HT-29 (cell line): Measurements from ENCODE around the gene EXOC3. TPM values are rescaled to one million over a fixed set of nuclear protein-coding genes. Genes with fewer than 3 reads are reported as not detected.
A peak's percentile ranks its signal among the peaks of the same experiment; 100 is the strongest.
"Not testable (repeated sequence)": the region's sequence is repeated elsewhere in the genome, so short reads cannot be mapped to it uniquely, and the experiment has no call there.

Experiments
- DNase-seq: peaks from one replicate; pipeline ENCODE4 v3.0.0-alpha.2; 2015; ENCODE audit warnings: low spot score
- total RNA-seq: library from RNA; depleted of rRNA; stranded (reverse); fragments of >200 nt; shearing (Covaris generic); gene quantifications from 2 replicates; pipeline ENCODE4 v1.2.3, GENCODE V29; 2014; rRNA removed

EXOC3 gene
- 65.7 and 74.3 TPM in 2 replicates for total RNA-seq

DNA sequence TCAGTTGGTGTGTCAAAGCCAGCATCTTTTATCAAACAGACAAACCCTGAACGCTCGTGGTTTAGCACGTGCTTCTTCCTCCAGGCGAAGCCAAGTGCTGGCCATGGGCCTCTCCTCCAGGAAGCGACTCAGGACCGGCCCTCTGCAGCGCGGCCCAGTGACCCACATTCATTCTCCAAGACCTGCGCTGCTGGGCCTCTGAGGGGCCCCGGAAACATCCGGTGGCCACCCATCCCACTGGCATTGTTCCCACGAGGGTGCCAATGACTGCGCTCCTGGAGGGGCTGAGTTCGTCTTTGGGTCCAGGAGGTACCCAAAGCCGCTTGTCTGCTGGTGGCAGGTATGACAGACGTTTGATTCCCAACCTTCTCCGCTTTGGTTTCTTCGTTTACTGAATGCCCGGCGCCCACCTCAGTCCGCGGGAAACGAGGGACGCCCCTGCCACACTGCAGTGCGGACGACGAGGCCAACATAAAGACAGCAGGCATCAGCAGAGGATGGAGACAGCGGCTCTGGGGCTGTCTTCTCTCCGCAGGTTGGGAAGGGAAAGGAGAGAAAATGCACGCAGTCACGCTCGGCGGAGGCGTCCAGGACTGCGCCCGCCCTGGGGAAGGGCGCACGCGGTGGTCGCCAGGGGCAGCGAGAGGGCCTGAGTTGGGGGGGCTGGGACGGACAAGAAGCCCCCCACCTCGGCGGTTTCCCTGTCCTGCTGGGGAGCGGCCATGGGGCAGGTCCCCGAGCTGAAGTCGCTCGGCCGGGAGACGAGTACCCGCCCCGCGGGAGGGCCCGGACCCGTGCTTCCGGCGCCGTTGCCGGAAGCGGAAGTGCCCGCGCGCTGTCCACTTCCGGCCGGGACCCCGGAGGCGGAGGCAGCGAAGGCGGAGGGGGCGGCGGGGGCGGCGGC is at the start of gene EXOC3:
EXOC3 (plus strand) TSS at position 842 of the 904 bp plus-strand sequence. CDS start 3,030 bp downstream, outside the sequence.
- peak; percentile 80 for DNase-seq

DNA sequence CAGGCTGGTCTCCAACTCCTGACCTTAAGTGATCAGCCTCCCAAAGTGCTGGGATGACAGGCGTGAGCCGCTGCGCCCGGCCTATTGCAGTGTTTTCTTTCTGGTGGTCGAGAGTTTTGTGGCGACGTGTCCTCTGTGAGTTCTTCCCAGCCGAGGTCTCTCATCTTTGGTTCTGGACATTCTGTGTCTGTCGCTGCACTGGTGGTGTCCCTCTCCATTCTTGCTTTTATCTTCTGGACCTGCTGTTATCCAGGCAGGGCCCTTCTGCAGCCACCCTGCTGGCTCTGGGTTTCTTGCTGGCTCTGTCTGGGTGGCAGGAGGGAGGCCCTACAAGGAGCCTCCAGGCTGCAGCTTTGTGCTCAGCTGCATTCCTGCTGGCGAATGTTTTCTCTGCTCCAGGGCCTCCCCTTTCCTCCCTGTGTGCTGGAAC is 49.1 kb upstream of the EXOC3 start:
- DNase-seq = no peak

DNA sequence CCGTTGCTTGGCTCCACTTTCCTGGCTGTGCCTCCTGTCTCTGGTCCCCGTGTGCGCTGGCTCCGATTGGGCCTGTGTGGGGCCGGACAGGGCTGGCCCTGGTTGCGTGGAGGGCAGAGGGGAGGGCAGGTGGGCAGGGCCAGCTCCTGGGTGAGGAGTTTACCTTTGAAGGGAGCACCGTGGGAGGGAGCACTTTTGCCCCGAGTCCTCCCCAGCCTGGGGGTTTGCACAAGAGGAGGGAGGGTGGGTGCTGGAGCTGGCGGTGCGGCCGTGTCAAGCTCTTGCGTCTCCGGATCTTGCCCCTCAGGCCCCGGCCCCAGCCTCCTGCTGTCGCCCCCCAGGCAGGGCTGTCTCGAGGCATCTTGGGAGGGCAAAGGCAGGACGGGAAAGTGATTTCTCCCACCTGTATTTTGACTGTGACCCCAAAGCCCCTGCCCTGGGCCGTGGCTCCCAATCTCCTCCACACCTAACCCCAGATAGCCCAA is 48.3 kb upstream of the EXOC3 start:
- no peak for DNase-seq

DNA sequence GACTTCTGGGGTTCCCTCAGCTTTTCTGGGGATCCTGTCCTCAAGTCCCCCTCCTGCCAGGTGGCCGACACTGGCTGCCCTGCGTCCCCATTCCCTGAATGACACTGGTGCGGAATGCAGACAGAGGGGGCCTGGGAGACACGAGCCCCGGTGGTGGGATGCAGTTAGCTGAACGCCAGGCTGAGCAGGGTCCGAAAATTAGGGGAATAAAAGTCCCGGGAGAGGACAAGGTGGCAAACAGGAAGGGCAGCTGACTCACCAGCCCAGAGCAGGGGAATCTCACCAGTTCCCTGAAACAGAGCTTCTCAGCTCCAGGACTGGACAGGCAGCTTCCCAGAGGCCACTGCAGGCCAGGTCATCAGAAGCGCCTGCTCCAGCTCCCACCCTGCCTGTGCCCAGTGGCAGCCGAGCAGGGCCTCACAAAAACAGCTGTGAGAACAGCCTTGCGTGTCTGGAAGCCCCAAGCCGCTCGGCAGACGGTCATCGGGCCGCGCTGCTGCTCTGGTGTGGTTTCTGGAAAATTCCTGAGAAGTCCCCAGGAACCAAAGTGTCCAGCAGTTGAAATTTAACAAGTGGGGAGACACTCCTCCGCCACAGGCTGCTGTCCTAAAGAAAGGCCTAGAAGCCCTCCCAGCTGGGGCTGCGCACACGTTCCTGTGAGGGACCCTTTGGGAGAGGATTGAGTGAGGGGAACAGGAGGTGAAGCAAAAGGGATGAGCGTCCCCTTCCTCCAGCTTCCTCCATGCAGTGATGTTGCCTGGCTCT is 47.6 kb upstream of the EXOC3 start:
- DNase-seq = peak; percentile 49

DNA sequence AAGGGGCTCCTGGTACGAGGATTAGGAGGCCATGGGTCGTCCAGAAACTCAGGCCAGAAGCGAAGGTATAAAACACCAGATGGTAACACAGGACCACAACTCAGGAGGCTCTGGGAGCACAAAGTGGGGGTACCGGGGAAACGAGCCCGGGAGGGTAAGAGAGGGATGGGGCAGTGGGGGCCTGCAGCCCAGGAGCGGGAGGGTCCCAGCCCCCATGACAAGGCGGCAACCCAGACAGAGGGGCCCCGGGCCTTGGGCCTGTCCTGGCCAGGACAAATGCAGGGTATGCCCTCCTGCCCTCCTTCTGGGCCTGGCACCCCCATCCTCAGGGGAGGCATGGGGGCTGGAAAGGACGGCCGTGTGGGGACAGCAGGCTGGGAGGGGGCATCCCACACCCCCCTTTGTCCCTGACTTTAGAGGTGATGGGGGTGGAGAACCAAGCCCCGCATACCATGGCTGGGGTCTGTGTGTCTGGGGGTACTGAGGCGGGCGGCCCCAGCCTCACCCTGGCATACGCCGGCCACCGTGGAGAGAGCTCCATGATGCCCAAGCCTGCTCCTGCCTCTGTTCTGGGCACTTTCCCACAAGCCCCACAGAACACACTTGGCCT is 47.0 kb upstream of the EXOC3 start:
- DNase-seq = no peak

DNA sequence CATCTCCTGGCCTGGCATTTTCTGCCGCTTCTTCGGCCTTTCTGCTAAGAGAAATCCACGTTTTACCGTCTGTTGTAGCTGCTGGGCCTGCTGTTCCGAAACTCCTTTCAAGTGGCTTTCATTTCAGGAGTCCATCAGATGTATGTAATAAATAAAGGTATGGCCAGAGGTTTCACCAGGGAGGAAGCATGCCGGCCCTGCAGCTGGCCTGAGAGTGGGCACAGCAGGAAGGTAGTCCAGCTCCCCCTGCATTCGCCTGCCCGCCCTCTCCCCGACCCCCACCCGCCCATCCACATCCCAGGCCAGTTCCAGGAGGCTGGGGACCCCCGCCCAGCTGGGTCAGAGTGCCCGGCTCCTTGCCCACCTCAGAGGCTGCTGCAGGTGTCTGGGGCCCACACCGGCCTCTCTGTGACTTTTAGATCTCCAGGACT is 46.4 kb upstream of the EXOC3 start:
- DNase-seq = no peak

DNA sequence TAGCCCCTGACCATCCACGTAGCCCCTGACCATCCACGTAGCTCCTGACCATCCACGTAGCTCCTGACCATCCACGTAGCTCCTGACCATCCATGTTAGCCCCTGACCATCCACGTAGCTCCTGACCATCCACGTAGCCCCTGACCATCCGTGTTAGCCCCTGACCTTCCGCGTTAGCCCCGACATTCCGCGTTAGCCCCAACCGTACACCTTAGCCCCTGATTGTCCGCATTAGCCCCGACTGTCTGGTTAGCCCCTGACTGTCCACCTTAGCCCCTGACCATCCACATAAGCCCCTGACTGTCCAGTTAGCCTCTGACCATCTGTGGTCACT is 44.9 kb upstream of the EXOC3 start:
- DNase-seq = not testable (repeated sequence)

DNA sequence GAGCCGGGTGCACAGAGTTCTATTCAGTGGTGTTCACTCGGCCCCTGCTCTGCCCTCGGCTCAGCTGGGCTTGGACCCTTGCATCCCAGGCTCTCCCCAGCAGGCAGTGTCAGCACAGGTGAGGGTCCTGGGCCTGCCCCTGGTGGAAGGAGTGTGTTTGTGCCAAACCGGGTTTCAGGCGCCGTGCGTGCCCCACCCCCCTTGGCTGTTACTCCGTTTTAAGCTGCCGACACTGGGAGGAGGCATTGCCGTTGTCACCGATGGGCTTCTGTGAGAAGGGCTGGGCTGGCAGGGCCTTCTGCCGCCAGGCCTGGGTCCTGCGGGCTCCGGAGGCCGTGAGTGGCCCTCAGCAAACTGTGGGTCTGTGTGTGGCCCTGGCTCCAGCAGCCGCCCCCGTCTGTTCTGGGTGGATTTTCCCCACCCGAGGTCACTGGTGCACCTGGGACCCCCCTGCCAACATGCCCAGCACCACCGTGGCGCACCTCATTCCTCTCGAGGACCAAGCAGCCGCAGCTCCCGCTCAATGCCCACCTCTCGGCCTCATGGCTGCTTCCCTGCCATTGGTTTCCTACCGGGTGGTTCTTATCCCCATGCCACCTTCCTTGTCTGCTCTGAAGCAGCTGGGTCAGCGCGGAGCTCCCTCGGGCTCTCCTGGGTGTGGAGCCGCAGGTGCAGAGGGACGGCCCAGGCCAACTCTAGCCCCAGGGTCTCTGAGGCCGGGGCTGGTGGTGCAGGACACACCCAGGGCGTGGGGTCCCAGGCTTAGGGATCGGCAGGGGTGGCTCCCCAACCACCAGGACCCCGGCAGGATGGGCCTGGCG is 44.3 kb upstream of the EXOC3 start:
- no peak for DNase-seq

DNA sequence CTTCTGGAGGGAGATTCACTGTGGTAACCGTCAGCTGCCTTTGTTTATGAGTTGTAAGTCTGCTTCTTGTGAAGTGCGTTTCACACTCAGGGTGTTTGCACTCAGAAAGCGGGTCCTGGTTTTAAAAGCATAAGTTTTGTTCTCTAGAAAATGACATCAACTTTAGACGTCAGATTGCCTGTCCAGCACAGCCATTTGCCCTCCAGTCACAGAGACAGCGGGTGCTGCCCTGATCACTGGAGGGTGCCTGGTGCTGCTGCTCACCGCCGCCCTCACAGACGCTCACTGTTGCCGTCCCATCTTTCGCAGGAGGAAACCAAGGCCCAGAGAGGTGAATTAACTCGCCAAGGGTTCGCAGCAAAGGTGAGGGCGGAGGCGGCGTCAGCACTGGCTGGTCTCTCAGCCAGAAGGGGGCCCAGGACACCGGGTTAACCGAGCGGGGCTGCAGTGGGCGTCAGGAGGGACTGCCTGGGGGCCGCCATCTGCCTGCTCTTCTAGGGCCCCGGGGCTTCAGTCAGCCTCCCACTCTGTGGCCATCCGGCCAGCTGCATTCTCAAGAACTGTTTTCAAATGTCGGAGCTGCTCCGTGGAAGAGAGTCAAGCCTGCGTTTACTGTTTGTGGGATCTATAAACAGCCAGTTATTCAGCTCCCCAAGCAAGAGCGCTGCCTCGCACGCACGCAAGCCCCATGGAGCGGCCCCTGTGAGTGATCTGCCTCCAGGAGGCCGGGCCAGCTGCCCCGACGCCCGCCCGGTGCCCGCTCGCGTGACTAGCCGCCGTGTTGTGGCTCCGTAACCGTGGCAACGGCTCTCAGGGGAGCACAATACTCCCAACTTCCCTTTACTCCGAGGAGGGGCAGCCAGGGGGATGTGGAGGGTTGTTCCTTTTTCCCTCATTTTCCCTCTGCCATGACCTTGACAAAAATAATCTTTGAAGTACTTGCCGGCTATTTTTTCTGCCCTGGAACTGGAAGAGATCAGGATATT is 43.4 kb upstream of the EXOC3 start:
- DNase-seq = peak; percentile 90

DNA sequence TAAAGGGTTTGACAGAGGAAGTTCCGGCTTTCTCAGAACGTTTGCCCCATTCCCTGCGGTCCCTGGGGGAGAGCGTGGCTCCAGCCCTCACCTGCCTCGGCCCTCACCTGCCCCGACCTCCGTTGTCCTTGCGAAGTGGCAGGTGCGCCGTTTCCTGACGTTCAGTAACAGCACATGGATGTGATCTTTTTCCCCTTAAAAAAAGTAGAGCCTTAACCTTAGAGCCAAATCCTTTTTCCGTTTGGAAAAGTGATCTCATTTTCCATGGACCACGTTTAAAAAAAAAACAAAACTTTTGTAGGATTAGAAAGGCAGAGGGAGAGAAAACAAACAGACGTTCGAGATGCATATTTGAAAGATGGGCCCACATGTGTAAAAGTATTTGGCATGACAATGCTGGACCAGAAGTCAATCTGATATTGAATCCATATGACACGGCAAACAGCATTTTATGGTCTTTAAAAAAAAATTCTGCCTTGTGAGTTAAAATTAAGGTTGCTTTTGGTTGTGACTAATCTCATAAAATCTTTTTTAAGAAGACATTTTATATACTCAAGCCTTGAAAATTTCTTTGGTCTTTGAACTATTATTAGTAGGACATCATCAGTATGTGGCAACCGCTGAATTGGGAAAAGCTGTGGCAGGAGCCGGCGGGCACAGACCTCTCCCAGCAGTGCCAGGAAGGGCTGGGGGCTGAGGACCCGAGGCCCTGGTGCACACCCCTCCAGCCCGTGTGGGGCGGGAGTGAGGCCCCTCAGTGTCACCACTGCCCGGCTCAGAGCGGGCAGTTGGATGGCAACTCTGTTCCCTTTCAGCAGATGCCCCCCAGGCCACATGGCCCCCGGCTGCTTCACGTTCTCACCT is 42.5 kb upstream of the EXOC3 start:
- DNase-seq = no peak

DNA sequence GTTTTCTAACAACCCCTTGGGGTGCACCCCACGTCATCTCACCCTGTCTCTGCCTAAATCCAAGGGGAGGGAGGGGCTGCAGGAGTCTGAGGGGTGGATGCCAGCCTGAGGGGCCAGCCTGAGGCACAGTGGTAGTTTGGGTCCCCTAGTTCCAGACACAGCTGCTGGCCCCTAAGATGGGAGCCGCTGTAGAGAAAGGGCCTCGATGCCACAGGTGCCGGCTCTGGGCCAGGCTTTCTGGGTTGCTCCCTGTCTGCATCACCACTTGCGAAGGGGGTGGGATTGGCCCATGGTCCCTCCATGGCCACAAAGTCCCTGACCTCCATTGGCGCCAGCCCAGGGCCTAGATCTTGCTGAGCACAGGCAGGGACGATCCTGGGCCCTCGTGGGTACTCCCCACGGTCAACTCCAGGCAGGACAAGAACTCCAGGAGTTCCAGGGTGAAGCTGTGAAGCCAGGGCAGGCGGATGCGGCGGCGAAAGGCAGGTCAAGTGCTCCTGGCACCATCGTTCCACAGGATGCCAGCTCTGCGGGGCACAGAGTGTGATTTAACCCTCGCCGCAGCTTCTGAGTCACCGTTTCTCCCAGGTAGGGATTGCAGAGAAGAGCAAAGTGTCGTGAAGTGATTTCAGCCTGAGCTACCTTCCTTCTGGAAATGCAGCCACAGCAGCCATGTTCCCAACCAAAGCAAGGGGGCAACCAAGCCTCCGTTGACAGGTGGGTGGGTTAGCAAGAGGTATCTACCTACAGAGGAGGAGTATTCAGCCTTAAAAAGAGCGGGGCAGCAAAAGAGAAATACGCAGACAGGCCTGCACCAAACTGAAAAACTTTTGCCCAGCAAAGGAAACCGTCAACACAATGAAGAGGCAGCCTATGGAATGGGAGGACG is 41.6 kb upstream of the EXOC3 start:
- no peak for DNase-seq

DNA sequence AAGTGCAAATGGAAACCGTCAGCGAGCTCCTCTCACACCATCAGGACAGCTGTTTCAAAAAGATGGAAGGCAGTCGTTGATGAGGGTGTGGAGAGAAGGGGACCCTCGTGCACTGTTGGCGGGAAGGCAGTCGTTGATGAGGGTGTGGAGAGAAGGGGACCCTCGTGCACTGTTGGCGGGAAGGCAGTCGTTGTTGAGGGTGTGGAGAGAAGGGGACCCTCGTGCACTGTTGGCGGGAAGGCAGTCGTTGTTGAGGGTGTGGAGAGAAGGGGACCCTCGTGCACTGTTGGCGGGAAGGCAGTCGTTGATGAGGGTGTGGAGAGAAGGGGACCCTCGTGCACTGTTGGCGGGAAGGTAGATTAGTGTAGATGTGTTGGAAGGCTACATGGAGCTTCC is 40.8 kb upstream of the EXOC3 start:
- not testable (repeated sequence) for DNase-seq

DNA sequence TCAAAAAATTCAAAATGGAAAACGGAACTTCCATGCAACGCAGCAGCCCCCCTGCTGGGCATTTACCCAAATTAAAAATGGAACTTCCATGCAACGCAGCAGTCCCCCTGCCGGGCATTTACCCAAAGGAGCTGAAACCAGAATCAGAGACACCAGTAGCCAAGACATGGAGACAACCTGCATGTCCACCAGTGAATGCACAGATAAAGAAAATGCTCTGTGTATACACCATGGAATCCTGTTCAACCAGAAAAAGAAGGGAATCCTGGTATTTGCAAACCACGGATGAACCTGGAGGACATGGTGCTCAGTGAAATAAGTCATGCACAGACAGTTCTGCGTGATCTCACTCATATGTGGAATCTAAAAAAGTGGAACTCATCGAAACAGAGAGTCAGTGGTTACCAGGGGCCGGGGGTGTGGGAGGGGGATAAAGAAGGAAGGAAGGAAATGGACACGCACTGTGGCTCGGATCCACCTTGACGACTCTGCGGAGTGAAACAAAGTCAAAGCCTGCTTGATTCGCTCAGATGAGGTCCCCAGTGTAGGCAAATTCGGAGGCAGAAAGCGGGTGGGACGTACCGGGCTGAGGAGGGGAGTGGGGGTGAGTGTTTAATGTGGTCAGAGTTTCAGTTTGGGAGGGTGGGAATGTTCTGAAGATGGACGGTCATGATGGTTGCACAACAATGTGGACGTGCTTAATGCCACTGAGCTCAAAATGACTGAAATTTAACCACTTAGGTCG is 40.2 kb upstream of the EXOC3 start:
- DNase-seq = no peak

DNA sequence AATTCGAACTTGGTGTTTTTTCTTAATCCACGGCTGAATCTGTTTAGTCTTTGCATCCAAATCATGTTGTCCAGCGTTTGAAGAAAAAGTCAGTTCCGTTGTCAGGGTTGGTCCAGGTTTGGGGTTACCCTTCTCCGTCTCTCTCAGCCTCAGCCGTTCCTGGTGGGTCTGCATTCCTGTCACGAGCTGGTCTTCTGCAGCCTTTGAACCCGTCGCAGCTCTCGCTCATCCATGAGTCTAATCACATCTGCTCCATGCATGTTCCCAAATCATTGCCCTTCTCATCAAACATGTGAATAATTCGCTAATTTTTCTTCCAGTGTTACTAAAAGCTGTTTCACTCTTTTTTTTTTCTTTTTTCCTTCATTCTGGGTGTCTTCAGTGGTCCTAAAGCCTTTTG is 39.0 kb upstream of the EXOC3 start:
- DNase-seq = no peak

DNA sequence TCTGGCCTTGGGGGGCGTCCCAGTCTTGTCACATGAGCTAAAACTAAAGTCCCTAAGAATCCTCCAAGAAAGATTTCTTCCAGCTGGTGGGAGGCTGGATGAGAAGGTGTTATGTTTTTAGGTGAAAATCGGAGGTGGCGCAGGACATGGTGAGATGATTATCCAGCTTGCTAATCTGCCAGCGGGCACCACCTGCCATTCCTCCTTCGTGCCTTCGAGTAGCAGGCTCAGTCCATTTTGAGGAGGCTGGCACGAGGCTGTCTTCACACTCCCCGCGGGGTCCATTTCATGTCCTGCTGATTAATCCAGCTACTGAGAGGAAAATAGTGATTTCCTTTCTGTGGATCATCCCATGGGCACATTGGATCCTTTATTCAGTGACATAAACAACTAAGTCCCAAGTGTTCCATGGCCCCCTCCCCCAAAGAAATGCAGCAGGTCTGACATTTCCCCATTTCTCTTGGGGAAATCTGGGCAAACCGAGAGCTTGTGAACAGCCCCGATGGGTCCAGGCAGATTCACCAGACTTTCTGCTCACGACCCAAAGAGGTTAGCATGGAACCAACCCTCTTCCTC is 38.2 kb upstream of the EXOC3 start:
- no peak for DNase-seq

DNA sequence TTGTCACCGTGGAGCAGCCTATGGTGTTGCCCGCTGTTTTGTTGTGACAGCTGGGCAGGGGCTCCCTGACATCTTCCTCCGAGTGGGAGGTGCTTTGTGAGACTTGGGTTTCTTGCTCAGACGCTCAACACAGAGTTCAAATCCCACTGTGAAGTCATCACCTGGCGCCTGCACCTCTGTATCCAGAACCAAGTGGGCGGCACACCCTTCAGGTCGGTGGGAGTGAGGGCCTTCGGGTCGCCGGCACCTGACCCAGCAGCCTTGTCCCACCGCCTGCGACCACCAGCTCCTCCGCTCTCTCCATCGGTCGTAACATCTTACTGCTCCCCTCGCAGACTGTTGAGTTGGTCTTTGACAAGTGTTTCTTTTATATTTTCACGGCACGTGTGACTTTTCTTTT is 37.6 kb upstream of the EXOC3 start:
- no peak for DNase-seq

DNA sequence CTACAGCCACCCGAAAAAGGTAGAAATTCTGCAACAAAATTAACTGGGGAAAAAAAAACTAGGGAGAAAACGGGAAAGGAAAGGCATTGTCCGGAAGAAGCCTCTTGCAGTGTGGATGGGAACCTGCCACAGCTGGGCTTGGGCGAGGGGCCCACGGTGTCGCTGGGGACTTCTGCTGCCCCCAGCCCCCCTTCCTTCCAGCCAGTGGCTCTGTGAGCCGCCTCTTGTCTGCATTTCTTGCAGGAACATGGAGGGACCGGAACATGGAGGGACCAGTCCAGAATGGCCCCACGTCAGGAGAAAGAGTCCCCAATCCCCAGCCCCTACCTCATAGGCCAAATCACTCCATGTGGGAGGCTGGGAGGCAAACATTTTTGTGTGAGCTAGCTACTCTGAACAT is 36.9 kb upstream of the EXOC3 start:
- DNase-seq = no peak
